GM19025 (cell line): Measurements from ENCODE around the gene AEN.
A peak's percentile ranks its signal among the peaks of the same experiment; 100 is the strongest.

ENCODE experiments used
- ATAC-seq: cut with Tn5 transposase; IDR thresholded peaks from one replicate; pipeline ENCODE4 v1.9.1; 2021; ENCODE audit warnings: mild to moderate bottlenecking, low read depth, moderate library complexity; ENCODE audit not compliant: unreplicated experiment

Gene AEN, protein sequence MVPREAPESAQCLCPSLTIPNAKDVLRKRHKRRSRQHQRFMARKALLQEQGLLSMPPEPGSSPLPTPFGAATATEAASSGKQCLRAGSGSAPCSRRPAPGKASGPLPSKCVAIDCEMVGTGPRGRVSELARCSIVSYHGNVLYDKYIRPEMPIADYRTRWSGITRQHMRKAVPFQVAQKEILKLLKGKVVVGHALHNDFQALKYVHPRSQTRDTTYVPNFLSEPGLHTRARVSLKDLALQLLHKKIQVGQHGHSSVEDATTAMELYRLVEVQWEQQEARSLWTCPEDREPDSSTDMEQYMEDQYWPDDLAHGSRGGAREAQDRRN

DNA sequence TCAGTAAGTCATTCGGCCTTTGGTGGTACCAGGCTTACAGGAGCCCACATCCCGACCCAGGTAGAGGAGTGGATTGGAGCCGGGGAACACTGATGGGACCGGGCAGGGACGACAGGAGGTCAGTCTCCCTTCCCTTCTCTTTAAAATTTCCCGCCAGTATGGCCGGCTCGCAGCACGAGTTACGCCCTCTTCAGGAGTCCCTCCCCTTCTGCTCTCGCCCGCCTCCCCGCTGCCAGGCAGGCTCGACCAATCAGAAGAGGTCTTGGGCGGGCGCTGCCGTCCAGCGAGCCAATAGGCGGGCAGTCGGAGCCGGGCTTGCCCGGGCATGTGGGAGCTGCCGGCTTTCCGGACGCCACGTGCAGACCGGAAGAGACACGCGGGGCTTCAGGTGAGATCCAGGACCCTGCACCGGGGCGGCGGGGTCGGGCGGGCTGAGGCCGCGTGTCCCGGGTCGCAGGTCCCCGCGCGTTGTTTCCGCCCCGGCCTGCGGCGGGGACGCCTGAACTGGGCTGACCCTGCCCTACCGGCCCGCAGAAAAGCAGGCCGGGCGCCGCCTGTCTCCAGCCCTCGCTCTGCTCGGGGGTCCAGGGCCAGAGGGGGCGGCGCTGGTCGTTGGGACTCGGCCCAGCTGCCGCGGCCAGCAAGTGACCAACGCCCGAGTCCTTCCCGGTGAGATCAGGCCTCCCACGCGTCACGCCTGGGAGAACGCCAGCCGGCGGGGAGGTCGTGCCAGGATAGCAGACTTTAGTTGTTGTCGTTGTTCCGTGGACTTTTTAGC lies at the start of gene AEN:
TSS of gene AEN (plus strand) at position 346 of the 778 bp plus-strand sequence. CDS start 4,870 bp downstream, outside the sequence.
- peak; percentile 95 for ATAC-seq

DNA sequence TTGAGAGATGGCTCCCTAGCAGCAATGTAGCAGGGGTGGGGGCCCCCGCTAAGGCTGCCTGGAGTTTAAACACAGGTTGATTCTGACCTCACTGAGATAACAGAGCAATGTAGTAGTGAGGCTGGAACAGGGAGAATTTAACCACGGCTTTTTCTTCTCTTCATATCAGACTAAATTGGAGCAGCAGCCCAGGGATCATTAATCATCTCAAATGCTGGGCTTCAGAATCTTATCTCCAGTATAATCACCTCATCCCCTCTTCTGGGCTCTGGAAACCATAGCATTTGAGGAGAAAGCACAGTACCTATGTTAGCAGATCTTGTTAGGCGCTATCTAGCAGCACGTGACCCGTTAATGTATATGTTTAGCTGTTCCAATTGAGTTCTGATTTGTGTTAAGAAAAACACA lies 49.3 kb upstream of the AEN start:
- ATAC-seq: no peak

DNA sequence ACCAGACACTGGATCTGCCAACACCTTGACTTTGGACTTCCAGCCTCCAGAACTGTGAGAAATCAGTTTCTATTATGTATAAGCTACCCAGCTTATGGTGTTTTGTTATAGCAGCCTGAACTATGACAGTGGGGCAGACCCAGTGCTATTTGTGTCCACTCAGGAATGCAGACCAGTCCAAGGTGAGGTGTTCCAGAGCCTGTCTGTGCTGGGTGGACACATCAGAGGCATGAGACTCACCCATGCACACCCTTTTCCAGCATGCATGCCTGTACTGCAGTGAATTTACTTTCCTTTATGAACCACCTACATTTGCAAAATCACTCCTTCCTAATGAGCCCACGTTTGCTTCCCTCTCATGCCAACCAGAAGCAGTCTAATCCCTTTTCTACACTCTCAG lies 47.1 kb upstream of the AEN start:
- ATAC-seq: no peak

DNA sequence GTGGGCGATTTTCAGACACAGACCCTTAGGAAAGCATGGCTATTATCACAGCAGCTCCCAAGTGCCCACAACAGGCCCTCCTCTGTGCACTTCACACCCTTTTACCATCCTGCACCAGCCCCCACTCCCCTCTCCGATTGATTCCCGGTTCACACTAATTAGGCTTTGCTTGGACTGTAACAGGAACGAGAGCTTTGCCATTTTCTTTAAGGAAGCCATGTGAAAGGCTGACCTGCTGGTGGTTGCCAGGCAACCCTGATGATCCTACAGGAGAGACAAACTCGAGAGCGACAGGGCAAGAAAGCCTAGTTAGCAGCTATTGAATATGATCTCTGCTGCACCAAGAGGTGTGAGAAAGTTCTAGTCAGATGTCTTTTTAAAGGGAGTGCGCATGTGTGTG lies 46.5 kb upstream of the AEN start:
- no peak for ATAC-seq

DNA sequence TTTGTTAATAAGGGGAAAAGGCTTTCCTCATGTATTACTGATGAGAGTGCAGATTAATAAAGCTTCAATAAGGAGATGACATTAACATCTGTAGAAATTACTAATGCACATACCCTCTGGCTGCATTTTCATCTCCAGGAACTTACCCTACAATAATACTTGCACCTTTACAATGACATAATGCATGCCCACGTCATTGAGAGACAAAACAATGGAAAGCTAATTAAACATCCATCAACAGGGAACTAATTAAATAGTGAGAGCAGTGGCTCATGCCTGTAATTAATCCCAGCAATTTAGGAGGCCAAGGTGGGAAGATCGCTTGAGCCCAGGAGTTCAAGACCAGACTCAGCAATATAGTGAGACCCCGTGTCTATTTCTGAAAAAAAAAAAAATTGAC lies 41.8 kb upstream of the AEN start:
- no peak for ATAC-seq

DNA sequence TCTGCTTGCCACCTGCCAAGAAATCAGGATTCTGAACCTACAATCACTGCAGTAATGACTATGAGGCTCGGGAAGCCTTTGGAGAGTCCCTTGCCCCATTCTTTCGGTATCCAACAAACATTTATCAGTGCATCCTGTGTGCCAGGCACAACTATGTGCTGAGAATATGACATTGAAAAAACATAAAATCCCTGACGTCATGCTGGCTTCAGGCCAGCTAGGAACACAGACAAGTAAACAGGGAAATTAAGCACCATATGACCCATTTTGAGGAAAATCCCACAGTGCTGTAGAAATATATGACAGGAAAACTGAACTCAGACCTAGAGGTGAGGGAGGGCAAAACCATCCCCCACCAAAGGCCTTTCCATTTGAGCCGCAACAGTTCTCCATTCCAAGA lies 40.6 kb upstream of the AEN start:
- no peak for ATAC-seq

DNA sequence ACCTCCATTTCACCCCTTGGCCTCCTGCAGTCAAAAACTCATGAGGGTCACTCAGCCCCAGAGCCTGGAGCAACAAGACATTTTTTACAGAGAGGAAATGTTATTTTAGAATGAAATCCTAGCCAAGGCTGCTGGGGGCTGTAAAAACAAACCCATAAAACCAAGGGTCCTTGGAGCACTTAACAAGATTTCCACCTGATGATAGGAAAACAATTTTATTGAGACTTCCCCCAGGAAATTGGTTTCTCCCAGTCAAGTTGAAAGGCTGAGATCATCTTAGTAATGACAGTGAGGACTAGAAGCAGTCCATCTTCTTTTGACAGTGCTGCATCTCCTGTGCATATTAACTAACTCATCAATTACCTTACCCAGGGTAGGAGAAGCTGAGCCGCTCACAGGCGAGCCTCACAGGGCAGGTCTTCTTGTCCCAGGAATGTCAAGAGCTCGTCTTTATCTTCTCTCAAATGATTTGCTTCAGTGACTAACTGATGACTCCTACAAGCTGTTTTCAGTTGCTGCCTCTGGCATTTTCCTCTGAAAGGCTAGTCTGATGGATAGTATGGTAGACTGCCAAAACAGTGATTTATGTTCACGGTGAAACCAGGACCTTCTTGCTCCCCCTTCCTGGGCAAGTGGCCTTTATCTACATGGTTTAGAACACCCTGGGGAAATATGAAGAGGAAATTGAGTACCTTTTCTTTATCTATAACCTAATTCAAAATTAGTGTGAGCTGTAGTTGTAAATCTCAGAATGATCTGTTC lies 34.6 kb upstream of the AEN start:
- ATAC-seq: no peak

DNA sequence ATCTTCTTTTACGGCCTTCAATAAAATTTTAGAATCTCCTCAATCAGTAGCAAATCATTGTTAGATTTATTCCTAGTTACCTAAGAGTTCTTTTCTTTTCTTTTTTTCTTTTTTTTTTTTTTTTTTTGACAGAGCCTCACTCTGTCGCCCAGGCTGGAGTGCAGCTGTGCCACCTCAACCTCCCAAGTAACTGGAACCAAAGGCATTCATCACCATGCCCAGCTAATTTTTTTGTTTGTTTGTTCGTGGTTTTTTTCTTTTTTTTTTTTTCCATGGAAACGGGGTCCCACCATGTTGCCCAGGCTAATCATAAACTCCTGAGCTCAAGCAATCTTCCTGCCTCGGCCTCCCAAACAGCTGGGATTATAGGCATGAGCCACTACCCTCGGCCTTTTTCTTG lies 30.4 kb upstream of the AEN start:
- no peak for ATAC-seq

DNA sequence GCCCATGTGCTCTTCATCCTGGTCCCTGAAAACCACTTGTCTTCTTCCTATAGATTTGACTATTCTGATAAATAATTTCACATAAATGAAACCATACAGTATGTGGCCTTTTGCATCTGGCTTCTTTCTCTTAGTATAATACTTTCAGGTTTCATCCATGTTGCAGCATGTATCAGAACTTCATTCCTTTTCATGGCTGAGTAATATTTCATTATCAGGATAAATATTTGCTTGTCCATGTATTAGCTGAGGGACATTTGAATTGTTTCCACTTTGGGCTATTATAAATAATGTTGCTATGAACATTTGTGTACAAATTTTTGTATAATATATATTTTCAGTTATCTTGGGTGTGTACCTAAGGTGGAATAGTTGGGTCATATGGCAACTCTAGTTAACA lies 29.8 kb upstream of the AEN start:
- no peak for ATAC-seq

DNA sequence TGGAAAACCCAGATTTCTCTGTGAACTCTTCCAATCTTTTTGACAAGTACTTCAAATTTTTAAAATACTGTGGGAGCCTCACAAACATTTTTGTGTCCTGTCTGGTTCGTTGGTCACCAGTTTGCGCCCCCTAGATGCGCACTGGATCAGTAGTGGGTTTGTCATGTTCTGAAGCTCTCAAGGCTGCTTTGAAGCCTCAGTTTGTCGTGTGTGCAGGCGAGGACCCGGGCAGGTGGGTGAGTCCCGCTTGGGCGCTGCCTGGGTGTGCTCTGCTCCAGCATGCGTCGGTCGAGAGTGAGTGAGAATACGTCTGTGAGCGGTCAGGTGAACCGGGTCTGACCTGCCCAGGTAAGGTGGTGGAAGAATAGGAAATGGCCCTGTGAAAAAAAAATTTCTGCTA lies 17.3 kb upstream of the AEN start:
- ATAC-seq: no peak

DNA sequence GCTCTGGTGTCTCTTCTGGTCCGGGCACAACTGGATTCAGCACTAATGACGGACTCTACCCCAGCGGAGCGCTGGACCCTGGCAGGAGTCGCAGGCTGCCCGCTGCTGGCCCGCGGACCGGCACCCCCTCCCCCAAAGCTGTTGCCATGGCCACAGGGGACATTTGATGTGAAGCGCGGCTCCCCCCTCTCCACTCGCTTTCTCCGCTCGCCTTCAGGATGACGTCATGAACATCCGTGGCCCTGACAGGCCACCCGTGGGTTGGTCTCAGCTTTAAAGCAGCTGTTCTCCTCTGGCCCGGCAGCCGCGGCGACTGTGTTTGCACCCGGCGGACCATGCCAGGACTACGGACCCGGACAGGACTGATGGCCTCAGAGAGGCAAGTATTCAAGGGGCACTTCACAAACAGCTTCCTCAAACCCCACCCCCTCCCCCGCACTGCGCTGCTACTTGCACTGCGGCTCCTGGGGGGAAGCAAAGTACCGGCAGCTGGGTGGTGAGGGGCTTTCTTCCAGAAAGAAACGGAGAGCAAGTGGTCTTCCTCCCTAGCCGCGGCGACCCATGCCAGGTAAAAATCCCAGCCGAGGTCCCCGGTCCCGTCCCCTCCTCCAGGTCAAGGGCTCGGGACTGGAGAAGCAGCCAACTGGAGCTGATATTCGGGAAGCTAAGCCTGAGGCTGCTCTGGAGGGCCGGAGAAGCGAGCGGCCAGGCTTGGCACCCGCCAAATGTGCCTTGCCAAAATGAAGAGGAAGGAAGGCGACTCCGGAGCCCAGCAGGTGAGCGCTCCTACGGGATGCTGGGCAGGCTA lies 16.6 kb upstream of the AEN start:
- ATAC-seq: no peak

DNA sequence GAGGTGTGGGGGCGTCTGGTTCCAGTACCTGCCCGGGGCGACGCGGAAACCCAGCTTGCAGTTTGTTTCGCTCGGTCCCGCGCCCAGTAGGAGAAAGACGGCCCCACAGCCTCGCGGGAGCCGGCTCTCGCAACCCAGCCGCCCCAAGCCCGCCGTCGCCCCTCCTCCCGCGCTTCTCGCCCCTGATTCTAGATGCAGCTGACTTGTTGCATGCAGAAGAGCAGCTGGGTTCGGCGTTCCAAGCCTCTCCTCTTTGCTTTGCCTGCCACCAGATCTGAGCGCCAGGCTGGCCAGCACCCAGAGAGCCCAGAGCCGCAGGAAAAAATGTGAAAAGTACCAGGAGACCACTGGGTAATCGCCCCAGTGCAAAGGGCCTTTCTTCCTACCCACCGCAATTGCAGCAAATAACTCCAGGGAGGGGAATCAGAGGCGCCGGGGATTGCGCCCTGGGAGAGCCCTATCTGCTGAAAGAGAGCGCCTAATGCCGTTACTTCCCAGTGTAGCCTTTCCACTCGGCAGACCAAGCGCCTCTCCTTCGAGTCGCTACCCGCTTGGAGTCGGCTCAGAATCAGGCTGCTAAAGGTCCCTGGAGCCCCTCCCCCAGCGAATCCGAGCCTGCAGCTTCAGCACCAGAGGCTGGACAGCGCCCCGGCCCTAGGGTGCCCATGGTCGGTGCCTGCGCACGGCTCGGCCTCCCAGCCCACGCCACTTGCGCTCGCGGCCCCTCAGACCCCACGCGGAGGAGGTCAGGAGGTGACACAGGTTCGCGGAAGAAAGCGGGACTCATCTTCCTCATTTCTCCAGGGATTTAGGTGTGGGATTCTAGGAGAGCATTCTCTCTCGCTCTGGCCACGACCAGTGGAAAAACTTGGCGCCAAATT lies 15.7 kb upstream of the AEN start:
- no peak for ATAC-seq

DNA sequence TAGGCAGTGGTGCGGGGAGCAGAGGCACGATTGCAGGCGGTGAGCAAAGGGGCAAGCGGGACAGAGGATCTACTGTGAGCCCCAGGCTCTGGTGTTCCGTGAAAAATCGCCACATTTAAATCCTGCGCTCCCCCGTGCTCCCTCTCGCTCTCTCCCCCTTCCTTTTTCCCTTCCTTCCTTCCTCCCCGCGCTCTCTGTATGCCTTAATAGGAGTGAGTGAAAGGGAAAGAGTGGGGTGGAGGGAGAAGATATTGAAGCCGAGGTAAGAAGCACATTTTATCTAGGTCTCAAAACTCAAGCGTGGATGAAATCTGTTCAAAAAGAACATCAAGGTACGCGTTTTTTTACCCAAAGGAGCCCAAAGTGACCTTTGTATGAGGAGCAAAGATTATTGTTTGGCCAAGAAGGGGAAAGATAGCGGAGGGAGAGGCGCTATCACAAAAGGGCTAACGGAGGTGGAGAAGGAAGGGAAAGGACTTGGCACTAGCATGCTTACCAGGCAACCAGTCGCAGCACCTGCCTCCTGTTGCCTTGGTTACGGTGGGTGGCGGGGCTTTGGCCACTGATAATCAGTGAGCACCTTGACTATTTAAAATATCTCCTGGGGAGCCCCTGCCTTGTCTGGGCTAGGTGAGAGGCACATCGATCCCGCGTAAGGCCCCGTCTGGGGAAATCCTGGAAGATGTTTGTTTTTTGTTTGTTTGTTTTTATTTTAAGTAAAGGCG lies 14.9 kb upstream of the AEN start:
- ATAC-seq: no peak

DNA sequence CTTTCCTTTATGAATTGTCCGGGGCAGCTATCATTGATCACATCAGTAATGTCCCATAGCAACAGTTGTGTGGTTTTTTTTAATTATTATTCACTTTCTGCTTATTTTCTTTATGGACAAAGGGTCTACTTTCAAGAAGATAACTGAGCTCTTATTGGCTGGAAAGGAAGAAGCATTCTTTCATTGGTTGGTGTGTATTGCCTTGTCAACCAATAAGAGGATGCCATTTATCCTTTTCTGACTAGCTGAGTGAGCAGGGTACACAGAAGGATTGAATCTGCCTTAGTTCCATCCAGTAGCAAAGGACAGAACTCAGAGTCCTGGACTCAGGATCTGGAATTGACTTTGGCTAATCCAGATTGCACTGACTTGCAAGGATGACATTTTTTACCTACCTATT lies 13.2 kb upstream of the AEN start:
- ATAC-seq: no peak

DNA sequence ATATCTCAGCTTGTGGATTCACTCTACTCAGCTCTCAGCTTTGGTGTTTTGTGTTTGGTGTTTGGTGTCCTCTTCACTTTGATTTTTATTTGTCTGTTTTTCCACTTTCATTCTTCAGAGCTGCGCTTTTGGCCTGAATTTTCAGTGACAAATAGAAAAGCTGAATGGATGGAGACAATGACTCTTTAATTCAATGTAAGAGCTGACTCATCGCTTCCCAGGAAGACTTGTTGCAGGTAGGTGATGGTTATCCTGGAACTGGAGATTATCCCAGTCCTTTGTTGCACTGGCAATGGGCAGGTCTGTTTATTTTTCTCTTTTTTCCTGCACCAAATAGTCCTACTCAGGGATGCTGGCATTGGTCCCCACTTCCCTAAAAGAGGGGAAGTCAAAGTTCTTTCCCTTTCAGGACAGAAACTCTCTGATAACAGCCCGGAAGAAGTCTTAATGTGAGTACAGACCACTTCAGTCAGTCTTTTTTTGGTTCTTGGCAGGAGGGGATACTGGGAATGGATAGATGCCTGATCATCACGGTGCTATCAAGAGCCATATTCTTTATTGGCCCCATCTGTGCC lies 12.4 kb upstream of the AEN start:
- ATAC-seq: no peak

DNA sequence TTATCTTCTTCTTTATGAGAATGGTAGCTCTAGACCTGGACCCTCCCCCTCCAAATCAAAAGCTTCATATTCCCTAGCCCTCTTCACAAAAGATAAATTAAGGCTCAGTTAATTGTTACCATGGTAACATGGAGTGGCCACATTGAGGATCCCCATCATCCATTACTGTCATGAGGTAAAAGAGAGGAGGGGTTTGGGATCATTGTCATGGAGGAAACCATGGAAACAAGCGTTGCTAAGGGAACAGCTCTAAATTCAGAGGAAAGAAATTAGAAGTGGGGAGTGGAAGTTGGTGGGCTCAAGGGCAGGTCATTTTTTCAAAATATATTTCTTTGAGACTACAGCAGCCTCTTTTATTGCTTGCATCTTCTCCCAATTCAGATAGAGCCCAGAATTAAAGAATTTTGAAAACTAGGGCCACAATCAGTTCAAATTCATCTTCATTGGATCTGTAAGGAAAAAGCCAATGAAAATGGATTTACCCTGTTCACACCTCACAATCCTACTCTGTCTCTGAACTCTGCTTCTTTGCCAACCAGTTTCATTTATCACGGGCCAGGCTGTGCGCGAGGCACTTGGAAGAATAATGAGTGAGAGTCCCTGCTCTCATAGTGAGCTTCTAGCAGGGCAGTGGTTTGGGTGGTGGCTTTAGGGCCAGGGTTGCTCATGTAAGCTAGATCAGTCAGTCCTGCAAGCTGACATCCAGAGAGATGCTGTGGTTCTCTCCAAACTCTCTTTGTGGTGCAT lies 11.6 kb upstream of the AEN start:
- ATAC-seq: no peak

DNA sequence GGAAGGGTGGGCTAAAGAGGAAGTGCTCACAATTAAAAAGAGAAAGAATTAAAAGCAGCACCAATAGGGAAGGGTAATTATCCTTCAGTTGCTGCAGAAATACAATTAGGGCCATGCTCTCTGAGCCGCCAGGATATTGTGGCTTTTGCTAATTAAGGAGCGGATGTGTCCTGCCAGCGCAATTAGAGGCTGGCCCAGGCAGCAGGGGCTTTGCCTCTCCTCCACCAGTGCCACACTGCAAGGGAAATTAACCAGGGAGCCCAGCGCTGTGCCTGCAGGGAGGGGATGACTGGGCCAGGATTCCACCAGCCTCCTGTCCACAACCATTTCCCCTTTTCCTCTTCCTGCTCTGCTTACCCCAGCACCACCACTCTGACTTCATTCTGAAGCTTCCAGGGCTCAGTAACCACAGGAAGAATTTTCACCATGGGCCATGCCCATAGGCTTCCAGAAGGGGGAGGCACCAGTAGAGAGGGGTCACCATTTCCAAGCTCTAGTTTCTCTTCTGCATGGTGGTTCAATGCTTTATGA lies 10.4 kb upstream of the AEN start:
- no peak for ATAC-seq
